ENCODE measurements around the gene CELA3B.
"Not testable (repeated sequence)": the region's sequence is repeated elsewhere in the genome, so short reads cannot be mapped to it uniquely, and the experiment has no call there.

- not testable (repeated sequence) for TF ChIP-seq CTCF (IDR thresholded peaks at IDR 0.05; ENCODE audit: low read depth, low read length); MAX (IDR thresholded peaks at IDR 0.05; ENCODE audit: low read depth, low read length); POLR2A (IDR thresholded peaks at IDR 0.05; ENCODE audit: extremely low read depth, insufficient read length)
Observed at GRCh38 chr1:21973948-21974347, 2.9 kb upstream of the CELA3B start.
